Thymus (tissue), 11 donors: ENCODE results near the gene STH. TPM values are rescaled to one million over a fixed set of nuclear protein-coding genes. Genes with fewer than 3 reads are reported as not detected.
"Not testable (repeated sequence)": the region's sequence is repeated elsewhere in the genome, so short reads cannot be mapped to it uniquely, and the experiment has no call there.

ENCODE experiments used
- DNase-seq, 9 donors: peaks; one replicate each; pipeline ENCODE4 v3.0.0-alpha.2; 2013; ENCODE audit warnings: low spot score in 9 of 9, low read depth in 6 of 9, missing footprints in 1 of 9
- H3K27ac ChIP-seq, 2 donors: one replicate each; pipeline ENCODE4 v1.5.1; 2013; ENCODE audit warnings: control low read depth in 1 of 2, low read depth in 1 of 2, low read length in 1 of 2, mild to moderate bottlenecking in 1 of 2, moderate library complexity in 1 of 2
- H3K27me3 ChIP-seq, 2 donors: one replicate each; pipeline ENCODE4 v1.5.1; 2013; ENCODE audit warnings: low read length in 1 of 2; ENCODE audit not compliant: control insufficient read depth in 2 of 2, insufficient read depth in 1 of 2
- H3K36me3 ChIP-seq, 2 donors: one replicate each; pipeline ENCODE4 v1.5.1; 2013; ENCODE audit warnings: low read length in 1 of 2, mild to moderate bottlenecking in 1 of 2, moderate library complexity in 1 of 2; ENCODE audit not compliant: control insufficient read depth in 2 of 2, insufficient read depth in 2 of 2
- H3K4me1 ChIP-seq, 2 donors: one replicate each; pipeline ENCODE4 v1.5.1; 2013; ENCODE audit warnings: low read length in 2 of 2; ENCODE audit not compliant: control insufficient read depth in 2 of 2, insufficient read depth in 2 of 2
- H3K4me3 ChIP-seq, 2 donors: one replicate each; pipeline ENCODE4 v1.5.1; 2013; ENCODE audit warnings: low read length in 2 of 2, control low read depth in 1 of 2, mild to moderate bottlenecking in 1 of 2
- H3K9me3 ChIP-seq, 2 donors: one replicate each; pipeline ENCODE4 v1.5.1; 2013; ENCODE audit warnings: low read length in 1 of 2, mild to moderate bottlenecking in 1 of 2; ENCODE audit not compliant: control insufficient read depth in 2 of 2, insufficient read depth in 1 of 2
- WGBS: extraction: QIAGEN DNeasy Blood & Tissue Kit; methylation state at CpG from one replicate; pipeline ENCODE4 v1.1.7; 2013; 5-methylcytosine and 5-hydroxymethylcytosine counted together
- polyA plus RNA-seq: library from polyadenylated mRNA; stranded (reverse); fragments of 200-250 nt; gene quantifications from one replicate; pipeline ENCODE4 v1.2.3, GENCODE V29; 2013
- total RNA-seq: library from RNA; stranded (reverse); fragments of 120-200 nt; gene quantifications from one replicate; pipeline ENCODE4 v1.2.4, GENCODE V29; 2013
- donor health status: healthy.

Gene STH
- total and polyA plus RNA-seq, 2 donors, result not detected

DNA sequence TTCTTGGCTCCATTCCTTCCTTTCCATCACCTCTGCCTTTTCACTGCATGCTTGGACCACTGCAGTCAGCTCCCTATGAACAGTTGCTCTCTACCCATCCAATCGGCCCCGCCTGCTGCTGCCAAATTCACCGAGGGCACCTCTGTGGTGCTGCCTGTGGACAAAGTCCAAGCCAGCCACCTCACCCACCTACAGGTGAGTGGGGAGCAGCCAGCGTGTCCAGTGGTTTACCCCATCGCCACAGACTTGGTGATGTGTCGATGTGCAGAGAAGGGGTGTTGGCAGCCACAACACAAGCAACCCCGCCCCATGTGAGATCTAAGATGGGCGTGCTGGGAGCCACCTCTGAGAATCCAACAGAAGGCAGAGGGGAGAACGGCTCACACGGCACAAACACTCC, 43.7 kb upstream of the STH start:
- no peak for DNase-seq
- Histone ChIP-seq H3K9me3 (no peaks in the 10 kb centered on the region), H3K27me3 (peaks cover 1 to 32% of the 10 kb centered on the region in 2 donors), H3K4me3 (no peak overlapping the region), H3K4me1 (no peaks in the 10 kb centered on the region), H3K36me3 (no peaks in the 10 kb centered on the region), H3K27ac (no peak overlapping the region)
- 93% methylated on average over 10 of the region's 10 CpGs for WGBS

DNA sequence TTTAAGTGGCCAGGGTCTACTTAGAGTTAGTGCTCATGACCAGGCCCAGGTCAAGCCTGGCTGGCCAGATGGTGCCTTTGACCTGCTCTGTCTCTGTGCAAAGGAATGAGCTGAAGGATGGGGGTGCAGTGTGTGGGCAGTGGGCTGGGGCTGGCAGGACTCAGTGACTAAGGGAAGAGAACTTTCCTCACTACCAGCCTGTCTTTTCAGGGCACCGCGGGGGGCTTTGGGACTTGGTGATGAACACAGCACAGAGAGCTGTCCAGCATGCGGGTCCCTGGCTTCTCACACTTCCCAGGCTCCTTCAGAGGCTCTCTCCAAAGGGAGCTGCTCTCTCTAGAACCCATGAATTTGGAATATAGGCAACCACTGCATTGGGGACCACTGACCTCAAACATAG, 43.0 kb upstream of the STH start:
- WGBS, result 95% methylated on average over 3 of the region's 3 CpGs
- DNase-seq, result no peak
- Histone ChIP-seq H3K9me3 (no peaks in the 10 kb centered on the region), H3K27me3 (peaks cover 0 to 25% of the 10 kb centered on the region in 2 donors), H3K4me1 (no peaks in the 10 kb centered on the region), H3K4me3 (no peak overlapping the region), H3K27ac (no peak overlapping the region), H3K36me3 (no peaks in the 10 kb centered on the region)

DNA sequence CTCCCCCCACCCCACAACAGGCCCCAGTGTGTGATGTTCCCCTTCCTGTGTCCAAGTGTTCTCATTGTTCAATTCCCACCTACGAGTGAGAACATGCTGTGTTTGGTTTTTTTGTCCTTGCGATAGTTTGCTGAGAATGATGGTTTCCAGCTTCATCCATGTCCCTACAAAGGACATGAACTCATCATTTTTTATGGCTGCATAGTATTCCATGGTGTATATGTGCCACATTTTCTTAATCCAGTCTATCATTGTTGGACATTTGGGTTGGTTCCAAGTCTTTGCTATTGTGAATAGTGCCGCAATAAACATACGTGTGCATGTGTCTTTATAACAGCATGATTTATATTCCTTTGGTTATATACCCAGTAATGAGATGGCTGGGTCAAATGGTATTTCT, 42.3 kb upstream of the STH start:
- 98% methylated on average over 4 of the region's 4 CpGs for WGBS
- not testable (repeated sequence) for H3K27ac ChIP-seq, H3K9me3 ChIP-seq, H3K36me3 ChIP-seq, H3K4me1 ChIP-seq, H3K4me3 ChIP-seq, DNase-seq
- H3K27me3 ChIP-seq, result peaks cover 0 to 18% of the 10 kb centered on the region in 2 donors

DNA sequence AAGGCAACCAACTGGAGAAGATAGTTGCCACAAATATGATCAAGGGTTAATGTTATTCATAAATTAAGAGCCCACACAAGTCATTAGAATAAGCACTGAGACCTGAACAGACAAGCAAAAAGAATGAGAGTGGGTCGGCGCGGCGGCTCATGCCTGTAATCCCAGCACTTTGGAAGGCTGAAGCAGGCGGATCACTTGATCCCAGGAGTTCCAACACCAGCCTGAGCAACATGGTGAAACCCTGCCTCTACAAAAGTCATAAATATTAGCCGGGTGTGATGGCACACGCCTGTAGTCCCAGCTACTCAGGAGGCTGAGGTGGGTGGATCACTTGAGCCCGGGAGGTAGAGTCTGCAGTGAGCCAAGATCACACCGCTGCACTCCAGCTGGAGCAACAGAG, 40.7 kb upstream of the STH start:
- Histone ChIP-seq H3K4me3 (no peak overlapping the region), H3K27ac (no peak overlapping the region), H3K27me3 (peaks cover 0 to 8% of the 10 kb centered on the region in 2 donors), H3K9me3 (no peaks in the 10 kb centered on the region), H3K36me3 (no peaks in the 10 kb centered on the region), H3K4me1 (no peaks in the 10 kb centered on the region)
- WGBS, result 97% methylated on average over 9 of the region's 9 CpGs
- DNase-seq, result no peak

DNA sequence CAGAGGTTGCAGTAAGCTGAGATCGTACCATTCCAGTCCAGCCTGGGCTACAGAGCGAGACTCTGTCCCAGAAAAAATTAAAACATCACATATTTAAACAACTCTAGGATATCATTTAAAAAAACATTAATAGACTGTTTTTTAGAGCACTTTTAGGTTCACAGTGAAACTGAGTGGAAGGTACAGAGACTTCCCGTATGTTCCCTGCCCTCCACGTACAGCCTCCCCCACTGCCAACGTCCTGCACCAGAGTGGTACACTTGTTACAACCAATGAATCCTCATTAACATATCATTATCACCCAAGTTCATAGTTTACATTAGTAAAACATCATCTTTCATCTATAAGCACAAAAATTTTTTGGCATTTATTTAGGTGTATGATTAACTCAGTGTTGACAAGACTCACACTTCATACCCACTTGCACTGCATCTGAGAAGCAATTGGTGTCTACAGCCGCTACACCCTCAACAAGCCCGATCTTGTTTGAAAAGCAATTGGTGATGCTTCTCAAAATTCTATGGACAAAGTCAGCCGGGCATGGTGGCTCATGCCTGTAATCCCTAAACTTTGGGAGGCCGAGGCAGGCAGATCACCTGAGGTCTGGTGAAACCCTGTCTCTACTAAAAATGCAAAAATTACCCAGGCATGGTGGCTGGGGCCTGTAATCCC, 39.9 kb upstream of the STH start:
- H3K4me1 ChIP-seq, result no peaks in the 10 kb centered on the region
- H3K9me3 ChIP-seq, result no peaks in the 10 kb centered on the region
- no peak overlapping the region for H3K4me3 ChIP-seq
- 93% methylated on average over 9 of the region's 9 CpGs for WGBS
- H3K27me3 ChIP-seq, result peaks cover 0 to 11% of the 10 kb centered on the region in 2 donors
- DNase-seq, result no peak
- H3K27ac ChIP-seq, result no peak overlapping the region
- H3K36me3 ChIP-seq, result no peaks in the 10 kb centered on the region

DNA sequence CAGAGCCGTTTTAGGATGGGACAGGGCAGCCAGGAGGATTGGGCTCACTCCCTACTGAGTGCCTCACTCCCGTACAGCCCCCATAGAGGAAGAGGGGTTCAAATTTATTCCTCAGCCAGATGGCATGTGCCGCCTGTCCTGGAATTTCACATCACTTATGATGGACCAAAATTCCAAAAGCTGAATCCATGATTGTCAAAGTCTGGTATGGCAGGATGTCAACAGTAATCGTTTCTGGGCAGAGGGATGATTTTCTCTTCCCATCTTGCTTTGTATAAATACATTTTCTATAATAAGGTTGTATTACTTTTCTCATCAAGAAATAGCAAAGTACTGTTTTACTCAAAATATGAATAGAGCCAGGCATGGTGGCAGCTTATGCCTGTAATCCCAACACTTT, 38.7 kb upstream of the STH start:
- Histone ChIP-seq H3K4me1 (no peaks in the 10 kb centered on the region), H3K9me3 (no peaks in the 10 kb centered on the region), H3K36me3 (no peaks in the 10 kb centered on the region), H3K27me3 (peaks cover 0 to 8% of the 10 kb centered on the region in 2 donors), H3K4me3 (no peak overlapping the region), H3K27ac (no peak overlapping the region)
- 94% methylated on average over 4 of the region's 4 CpGs for WGBS
- no peak for DNase-seq

DNA sequence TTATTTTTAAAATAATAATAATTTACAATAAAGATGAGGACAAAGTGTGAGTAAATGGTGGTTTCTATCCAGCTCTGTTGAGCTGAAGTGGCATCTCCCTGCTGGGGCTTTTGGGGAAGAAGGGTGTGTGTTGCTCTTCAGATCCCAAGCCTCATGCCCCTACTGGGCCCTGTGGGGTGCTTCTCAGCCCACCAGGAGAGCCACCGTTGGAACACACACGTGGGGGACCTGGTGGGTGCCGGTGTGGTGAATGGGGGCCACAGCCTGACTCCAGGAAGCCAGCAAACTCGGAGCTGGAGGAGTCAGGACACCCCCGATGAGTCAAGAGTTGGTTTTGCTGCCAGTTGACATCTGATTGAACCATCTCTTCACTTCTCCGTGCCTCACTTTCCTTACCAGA, 37.8 kb upstream of the STH start:
- 86% methylated on average over 6 of the region's 6 CpGs for WGBS
- Histone ChIP-seq H3K36me3 (no peaks in the 10 kb centered on the region), H3K27ac (no peak overlapping the region), H3K27me3 (peaks cover 0 to 10% of the 10 kb centered on the region in 2 donors), H3K9me3 (no peaks in the 10 kb centered on the region), H3K4me3 (no peak overlapping the region), H3K4me1 (no peaks in the 10 kb centered on the region)
- DNase-seq, result no peak

DNA sequence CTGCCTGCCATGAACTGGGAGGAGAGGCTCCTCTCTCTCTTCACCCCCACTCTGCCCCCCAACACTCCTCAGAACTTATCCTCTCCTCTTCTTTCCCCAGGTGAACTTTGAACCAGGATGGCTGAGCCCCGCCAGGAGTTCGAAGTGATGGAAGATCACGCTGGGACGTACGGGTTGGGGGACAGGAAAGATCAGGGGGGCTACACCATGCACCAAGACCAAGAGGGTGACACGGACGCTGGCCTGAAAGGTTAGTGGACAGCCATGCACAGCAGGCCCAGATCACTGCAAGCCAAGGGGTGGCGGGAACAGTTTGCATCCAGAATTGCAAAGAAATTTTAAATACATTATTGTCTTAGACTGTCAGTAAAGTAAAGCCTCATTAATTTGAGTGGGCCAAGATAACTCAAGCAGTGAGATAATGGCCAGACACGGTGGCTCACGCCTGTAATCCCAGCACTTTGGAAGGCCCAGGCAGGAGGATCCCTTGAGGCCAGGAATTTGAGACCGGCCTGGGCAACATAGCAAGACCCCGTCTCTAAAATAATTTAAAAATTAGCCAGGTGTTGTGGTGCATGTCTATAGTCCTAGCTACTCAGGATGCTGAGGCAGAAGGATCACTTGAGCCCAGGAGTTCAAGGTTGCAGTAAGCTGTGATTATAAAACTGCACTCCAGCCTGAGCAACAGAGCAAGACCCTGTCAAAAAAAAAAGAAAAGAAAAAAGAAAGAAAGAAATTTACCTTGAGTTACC, 36.7 kb upstream of the STH start:
- H3K27me3 ChIP-seq, result peaks cover 0 to 10% of the 10 kb centered on the region in 2 donors
- H3K4me3 ChIP-seq, result no peak overlapping the region
- WGBS, result 96% methylated on average over 12 of the region's 12 CpGs
- no peak for DNase-seq
- H3K27ac ChIP-seq, result no peak overlapping the region
- no peaks in the 10 kb centered on the region for H3K4me1 ChIP-seq
- no peaks in the 10 kb centered on the region for H3K36me3 ChIP-seq
- no peaks in the 10 kb centered on the region for H3K9me3 ChIP-seq

DNA sequence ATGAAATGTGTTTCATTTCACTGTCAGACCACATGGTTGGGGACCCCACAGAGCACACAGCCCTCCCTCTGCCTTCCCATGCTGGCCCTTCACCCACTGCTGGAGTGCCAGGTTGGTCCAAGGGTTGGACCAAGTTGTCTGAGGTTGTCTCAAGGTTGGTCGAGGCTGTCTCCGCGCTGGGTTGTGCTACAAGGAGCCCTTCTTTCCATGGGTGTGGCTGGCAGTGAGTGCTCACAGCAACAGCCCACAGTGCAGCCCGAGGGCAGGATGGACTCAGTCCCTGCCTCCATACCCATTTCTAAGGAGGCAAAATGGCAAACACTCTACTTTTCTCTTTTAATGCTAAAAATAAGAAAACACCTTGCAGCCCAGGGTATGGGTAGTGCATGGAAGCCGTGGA, 35.8 kb upstream of the STH start:
- Histone ChIP-seq H3K36me3 (no peaks in the 10 kb centered on the region), H3K4me1 (no peaks in the 10 kb centered on the region), H3K27me3 (peaks cover 0 to 9% of the 10 kb centered on the region in 2 donors), H3K27ac (no peak overlapping the region), H3K9me3 (no peaks in the 10 kb centered on the region), H3K4me3 (no peak overlapping the region)
- 91% methylated on average over 5 of the region's 5 CpGs for WGBS
- DNase-seq, result no peak
